ENCODE measurements around the gene DKKL1. TPM values are rescaled to one million over a fixed set of nuclear protein-coding genes. Genes with fewer than 3 reads are reported as not detected.

DKKL1 gene
- total RNA-seq, 4 donors from 2014 or later, result 2.2 TPM; not detected in 3

- H3K4me3 ChIP-seq, result no peak overlapping the region
- no peaks in the 10 kb centered on the region for H3K9me3 ChIP-seq
- TF ChIP-seq POLR2A (IDR thresholded peaks at IDR 0.05) (no peak), CTCF (IDR thresholded peaks at IDR 0.05) (no peak), EP300 (IDR thresholded peaks at IDR 0.05; ENCODE audit: low read depth) (no peak), POLR2AphosphoS5 (IDR thresholded peaks at IDR 0.05) (no peak)
- H3K27ac ChIP-seq, result no peak overlapping the region
- in situ Hi-C loops (cut with MboI; ENCODE audit: low pct_ligation_motif_present in 1 of 4, low pct_unique_long_range_greater_than_20kb in 1 of 4, low sequenced_read_pairs in 3 of 4), result no loop called here
- DNase-seq, result no peak
- 93 to 100% methylated on average over 2 to 6 of the region's 6 CpGs for WGBS, 2 donors (ENCODE audit: low coverage in 1 of 2)
- intact Hi-C loops (cut with DNase I; ENCODE audit: low total_unique reads), result no loop called here
- no peaks in the 10 kb centered on the region for H3K36me3 ChIP-seq
- no peaks in the 10 kb centered on the region for H3K4me1 ChIP-seq
- H3K27me3 ChIP-seq, result no peaks in the 10 kb centered on the region
These were observed 36.4 kb downstream of the DKKL1 start for GRCh38 chr19:49400029-49400428.

- WGBS, 2 donors (ENCODE audit: low coverage in 1 of 2), result 62% methylated on average over 4 to 7 of the region's 7 CpGs
- Histone ChIP-seq H3K27ac (no peak overlapping the region), H3K4me3 (no peak overlapping the region), H3K9me3 (no peaks in the 10 kb centered on the region), H3K4me1 (no peaks in the 10 kb centered on the region), H3K36me3 (no peaks in the 10 kb centered on the region), H3K27me3 (no peaks in the 10 kb centered on the region)
- TF ChIP-seq POLR2A (IDR thresholded peaks at IDR 0.05), result no peak
- no peak for TF ChIP-seq EP300 (IDR thresholded peaks at IDR 0.05; ENCODE audit: low read depth)
- no peak for TF ChIP-seq POLR2AphosphoS5 (IDR thresholded peaks at IDR 0.05)
- TF ChIP-seq CTCF (IDR thresholded peaks at IDR 0.05), result no peak
- intact Hi-C loops (cut with DNase I; ENCODE audit: low total_unique reads), result no loop called here
- DNase-seq, result no peak
- in situ Hi-C loops (cut with MboI; ENCODE audit: low pct_ligation_motif_present in 1 of 4, low pct_unique_long_range_greater_than_20kb in 1 of 4, low sequenced_read_pairs in 3 of 4), result no loop called here
These were observed 39.9 kb downstream of the DKKL1 start for GRCh38 chr19:49403404-49404187.

- H3K27ac ChIP-seq, result no peak overlapping the region
- H3K27me3 ChIP-seq, result no peaks in the 10 kb centered on the region
- intact Hi-C loops (cut with DNase I; ENCODE audit: low total_unique reads) (no loop called here), in situ Hi-C loops (cut with MboI; ENCODE audit: low pct_ligation_motif_present in 1 of 4, low pct_unique_long_range_greater_than_20kb in 1 of 4, low sequenced_read_pairs in 3 of 4) (no loop called here)
- H3K4me3 ChIP-seq, result no peak overlapping the region
- WGBS, 2 donors (ENCODE audit: low coverage in 1 of 2), result 81% methylated on average over 6 of the region's 7 CpGs; no CpG with 5 or more reads in 1 of the 2 donors
- H3K36me3 ChIP-seq, result no peaks in the 10 kb centered on the region
- DNase-seq, result no peak
- TF ChIP-seq POLR2AphosphoS5 (IDR thresholded peaks at IDR 0.05) (no peak), EP300 (IDR thresholded peaks at IDR 0.05; ENCODE audit: low read depth) (no peak), POLR2A (IDR thresholded peaks at IDR 0.05) (no peak), CTCF (IDR thresholded peaks at IDR 0.05) (no peak)
- H3K4me1 ChIP-seq, result peaks cover 0 to 8% (median 0%) of the 10 kb centered on the region in 4 donors
- no peaks in the 10 kb centered on the region for H3K9me3 ChIP-seq
These were observed 43.4 kb downstream of the DKKL1 start for GRCh38 chr19:49407079-49407478.

- intact Hi-C loops (cut with DNase I; ENCODE audit: low total_unique reads) (no loop called here), in situ Hi-C loops (cut with MboI; ENCODE audit: low pct_ligation_motif_present in 1 of 4, low pct_unique_long_range_greater_than_20kb in 1 of 4, low sequenced_read_pairs in 3 of 4) (no loop called here)
- WGBS, 2 donors (ENCODE audit: low coverage in 1 of 2), result 89% methylated on average over 16 of the region's 16 CpGs; no CpG with 5 or more reads in 1 of the 2 donors
- no peak for TF ChIP-seq POLR2AphosphoS5 (IDR thresholded peaks at IDR 0.05)
- no peaks in the 10 kb centered on the region for H3K36me3 ChIP-seq
- H3K27ac ChIP-seq, result no peak overlapping the region
- H3K9me3 ChIP-seq, result no peaks in the 10 kb centered on the region
- peaks cover 0 to 8% (median 0%) of the 10 kb centered on the region in 4 donors for H3K4me1 ChIP-seq
- no peak for DNase-seq
- no peaks in the 10 kb centered on the region for H3K27me3 ChIP-seq
- H3K4me3 ChIP-seq, result no peak overlapping the region
These were observed 43.9 kb downstream of the DKKL1 start for GRCh38 chr19:49407482-49408015.

Measured in transverse colon (tissue), 4 donors.